ENCODE data around the gene HTATIP2.

DNA sequence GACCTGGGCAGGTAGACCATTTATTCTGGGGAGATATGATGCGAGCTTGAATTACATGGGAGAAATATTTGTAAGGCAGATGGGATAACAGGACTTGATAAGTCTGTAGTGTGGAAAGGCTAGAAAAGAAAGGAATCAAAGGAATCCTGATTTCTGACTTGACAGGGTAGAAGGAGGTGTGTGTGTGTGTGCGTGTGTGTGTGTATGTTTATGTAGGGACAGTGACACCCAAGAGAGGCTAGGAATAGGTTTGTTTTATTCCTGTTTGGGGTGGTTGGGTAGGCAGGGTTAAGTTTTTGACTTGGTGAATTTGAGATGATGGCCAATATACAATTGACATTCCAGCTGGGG lies 390 bp upstream of the HTATIP2 start:
- TF ChIP-seq CTCF (IDR thresholded peaks at IDR 0.05; ENCODE audit: low read depth, low read length, missing input control) (no peak), FOXA1 (IDR thresholded peaks at IDR 0.05) (no peak), YY1 (IDR thresholded peaks at IDR 0.05) (no peak), JUND (IDR thresholded peaks at IDR 0.05) (no peak), TAF1 (conservative IDR thresholded peaks at IDR 0.05) (no peak), EGR1 (IDR thresholded peaks at IDR 0.05; ENCODE audit: low read depth in 2 of 2) (no peak), REST (IDR thresholded peaks at IDR 0.05) (no peak), SP1 (IDR thresholded peaks at IDR 0.05) (no peak), RAD21 (IDR thresholded peaks at IDR 0.05) (no peak)
- TF ChIP-seq, protein P1, sequence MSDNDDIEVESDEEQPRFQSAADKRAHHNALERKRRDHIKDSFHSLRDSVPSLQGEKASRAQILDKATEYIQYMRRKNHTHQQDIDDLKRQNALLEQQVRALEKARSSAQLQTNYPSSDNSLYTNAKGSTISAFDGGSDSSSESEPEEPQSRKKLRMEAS (IDR thresholded peaks at IDR 0.05) = no peak
- TF ChIP-seq, protein P2, sequence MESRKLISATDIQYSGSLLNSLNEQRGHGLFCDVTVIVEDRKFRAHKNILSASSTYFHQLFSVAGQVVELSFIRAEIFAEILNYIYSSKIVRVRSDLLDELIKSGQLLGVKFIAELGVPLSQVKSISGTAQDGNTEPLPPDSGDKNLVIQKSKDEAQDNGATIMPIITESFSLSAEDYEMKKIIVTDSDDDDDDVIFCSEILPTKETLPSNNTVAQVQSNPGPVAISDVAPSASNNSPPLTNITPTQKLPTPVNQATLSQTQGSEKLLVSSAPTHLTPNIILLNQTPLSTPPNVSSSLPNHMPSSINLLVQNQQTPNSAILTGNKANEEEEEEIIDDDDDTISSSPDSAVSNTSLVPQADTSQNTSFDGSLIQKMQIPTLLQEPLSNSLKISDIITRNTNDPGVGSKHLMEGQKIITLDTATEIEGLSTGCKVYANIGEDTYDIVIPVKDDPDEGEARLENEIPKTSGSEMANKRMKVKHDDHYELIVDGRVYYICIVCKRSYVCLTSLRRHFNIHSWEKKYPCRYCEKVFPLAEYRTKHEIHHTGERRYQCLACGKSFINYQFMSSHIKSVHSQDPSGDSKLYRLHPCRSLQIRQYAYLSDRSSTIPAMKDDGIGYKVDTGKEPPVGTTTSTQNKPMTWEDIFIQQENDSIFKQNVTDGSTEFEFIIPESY (IDR thresholded peaks at IDR 0.05) = no peak
